ENCODE data around the gene LAMTOR3.

- TF ChIP-seq CREB5 (CRISPR knock-in tag; IDR thresholded peaks at IDR 0.05; ENCODE audit: low read depth): no peak
- no peak for TF ChIP-seq POU6F1 (CRISPR knock-in tag; IDR thresholded peaks at IDR 0.05; ENCODE audit: borderline replicate concordance, low read depth)
- TF ChIP-seq PATZ1 (CRISPR knock-in tag; IDR thresholded peaks at IDR 0.05; ENCODE audit: borderline replicate concordance): no peak
- TF ChIP-seq ZC3H10 (CRISPR knock-in tag; IDR thresholded peaks at IDR 0.05): no peak
- TF ChIP-seq ARNTL (CRISPR knock-in tag; IDR thresholded peaks at IDR 0.05; ENCODE audit: borderline replicate concordance, low read depth): no peak
- no peak for TF ChIP-seq ZNF565 (CRISPR knock-in tag; conservative IDR thresholded peaks at IDR 0.05; ENCODE audit: low read depth)
- TF ChIP-seq ZFP30 (CRISPR knock-in tag; IDR thresholded peaks at IDR 0.05): no peak
- TF ChIP-seq RARB (CRISPR knock-in tag; IDR thresholded peaks at IDR 0.05): no peak
- TF ChIP-seq ZNF70 (CRISPR knock-in tag; IDR thresholded peaks at IDR 0.05): no peak
- TF ChIP-seq CSDC2 (CRISPR knock-in tag; IDR thresholded peaks at IDR 0.05): no peak
- no peak for TF ChIP-seq PPARA (CRISPR knock-in tag; IDR thresholded peaks at IDR 0.05; ENCODE audit: borderline replicate concordance)
Measured at GRCh38 chr4:99855678-99856077, 38.5 kb downstream of the LAMTOR3 start.
